HCEC 1CT (cell line): Measurements from ENCODE around the gene PROC.
A peak's percentile ranks its signal among the peaks of the same experiment; 100 is the strongest.

Experiments used
- DNase-seq: peaks from one replicate; pipeline ENCODE4 v3.0.0-alpha.2; 2017

The PROC gene

DNA sequence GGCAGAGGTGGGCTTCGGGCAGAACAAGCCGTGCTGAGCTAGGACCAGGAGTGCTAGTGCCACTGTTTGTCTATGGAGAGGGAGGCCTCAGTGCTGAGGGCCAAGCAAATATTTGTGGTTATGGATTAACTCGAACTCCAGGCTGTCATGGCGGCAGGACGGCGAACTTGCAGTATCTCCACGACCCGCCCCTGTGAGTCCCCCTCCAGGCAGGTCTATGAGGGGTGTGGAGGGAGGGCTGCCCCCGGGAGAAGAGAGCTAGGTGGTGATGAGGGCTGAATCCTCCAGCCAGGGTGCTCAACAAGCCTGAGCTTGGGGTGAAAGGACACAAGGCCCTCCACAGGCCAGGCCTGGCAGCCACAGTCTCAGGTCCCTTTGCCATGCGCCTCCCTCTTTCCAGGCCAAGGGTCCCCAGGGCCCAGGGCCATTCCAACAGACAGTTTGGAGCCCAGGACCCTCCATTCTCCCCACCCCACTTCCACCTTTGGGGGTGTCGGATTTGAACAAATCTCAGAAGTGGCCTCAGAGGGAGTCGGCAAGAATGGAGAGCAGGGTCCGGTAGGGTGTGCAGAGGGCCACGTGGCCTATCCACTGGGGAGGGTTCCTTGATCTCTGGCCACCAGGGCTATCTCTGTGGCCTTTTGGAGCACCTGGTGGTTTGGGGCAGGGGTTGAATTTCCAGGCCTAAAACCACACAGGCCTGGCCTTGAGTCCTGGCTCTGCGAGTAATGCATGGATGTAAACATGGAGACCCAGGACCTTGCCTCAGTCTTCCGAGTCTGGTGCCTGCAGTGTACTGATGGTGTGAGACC, at the start of gene PROC:
PROC (plus strand) TSS at position 128 of the 812 bp plus-strand sequence. CDS start 1,516 bp downstream, outside the sequence.
- no peak for DNase-seq

DNA sequence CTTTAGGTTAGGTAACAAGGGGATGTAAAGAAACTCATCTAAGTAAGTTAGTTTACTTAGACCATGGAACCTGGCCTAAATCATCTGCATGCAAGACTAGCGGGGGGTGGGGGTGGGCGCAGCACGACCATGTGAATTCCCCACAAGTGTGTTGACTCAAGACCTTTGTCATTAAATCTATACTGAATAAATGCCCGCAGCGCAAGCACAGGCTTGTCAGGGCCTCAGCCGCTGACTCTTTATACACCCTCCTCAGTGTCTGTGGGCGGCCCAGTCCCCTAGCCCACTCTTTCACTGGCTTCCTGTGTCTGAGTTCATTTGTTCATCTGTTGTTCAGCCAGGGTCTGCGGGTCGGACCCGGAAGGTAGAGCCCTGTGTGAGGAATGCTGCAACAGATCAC, 48.2 kb upstream of the PROC start:
- DNase-seq, result no peak

DNA sequence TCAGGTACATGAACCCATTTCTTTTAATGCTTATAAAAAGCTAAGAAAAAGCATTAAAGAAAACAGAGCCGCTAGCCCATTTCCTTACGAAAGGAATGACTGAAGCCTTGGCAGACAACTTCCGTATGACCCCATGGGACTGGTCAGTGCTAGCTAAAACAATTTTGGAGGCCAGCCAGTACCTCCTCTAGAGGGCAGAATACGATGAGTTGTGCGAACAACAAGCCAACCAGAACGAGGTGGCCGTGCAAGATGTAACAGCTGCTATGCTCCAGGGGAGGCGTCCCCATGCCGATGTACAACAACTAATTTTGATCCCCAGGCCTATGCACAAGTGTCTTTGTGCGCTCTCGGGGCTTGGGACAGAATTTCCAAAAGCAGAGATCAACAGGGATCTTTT, 47.2 kb upstream of the PROC start:
- no peak for DNase-seq

DNA sequence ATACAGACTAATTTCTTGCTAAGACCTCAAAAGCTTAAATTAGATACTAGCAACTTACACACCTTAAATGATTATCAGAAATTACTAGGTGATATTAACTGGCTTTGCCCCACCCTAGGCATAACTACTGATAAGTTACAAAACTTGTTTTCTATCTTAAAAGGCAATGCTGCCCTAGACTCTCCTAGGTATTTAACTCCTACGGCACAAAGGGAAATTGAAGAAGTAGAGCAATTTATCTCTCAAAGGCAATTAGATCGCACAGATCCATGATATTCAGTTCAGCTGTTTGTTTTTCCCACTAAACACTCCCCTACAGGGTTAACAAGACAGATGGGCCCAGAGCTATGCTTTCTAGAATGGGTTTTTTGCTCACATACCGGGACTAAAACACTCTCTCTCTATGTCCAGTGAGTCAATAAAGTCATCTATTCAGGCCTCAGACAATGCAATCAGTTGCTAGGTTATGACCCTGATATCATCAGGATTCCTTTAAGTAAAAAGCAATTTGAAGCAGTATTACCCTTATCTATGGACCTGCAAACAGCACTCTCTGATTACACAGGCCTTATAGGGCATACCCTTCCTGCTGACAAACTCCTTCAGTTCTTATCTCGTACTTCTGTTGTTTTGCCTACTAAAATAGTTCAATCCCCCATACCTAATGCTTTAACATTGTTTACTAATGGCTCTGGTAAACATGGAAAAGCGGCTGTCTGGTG, 44.7 kb upstream of the PROC start:
- DNase-seq, result no peak

DNA sequence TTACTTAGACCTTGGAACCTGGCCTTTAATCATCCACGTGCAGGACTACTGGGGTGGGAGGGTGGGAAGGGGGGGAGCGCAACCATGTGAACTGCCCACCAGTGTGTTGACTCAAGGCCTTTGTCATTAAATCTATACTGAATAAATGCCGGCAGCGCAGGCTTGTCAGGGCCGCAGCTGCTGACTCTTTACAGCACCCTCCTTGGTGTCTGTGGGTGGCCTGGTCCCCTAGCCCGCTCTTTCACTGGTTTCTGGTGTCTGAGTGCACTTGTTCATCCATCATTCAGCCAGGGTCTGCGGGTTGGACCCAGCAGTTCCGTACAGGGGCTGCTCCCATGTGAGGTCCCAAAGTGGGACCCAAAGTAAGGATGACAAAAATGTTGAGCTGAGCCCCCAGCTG, 42.0 kb upstream of the PROC start:
- no peak for DNase-seq

DNA sequence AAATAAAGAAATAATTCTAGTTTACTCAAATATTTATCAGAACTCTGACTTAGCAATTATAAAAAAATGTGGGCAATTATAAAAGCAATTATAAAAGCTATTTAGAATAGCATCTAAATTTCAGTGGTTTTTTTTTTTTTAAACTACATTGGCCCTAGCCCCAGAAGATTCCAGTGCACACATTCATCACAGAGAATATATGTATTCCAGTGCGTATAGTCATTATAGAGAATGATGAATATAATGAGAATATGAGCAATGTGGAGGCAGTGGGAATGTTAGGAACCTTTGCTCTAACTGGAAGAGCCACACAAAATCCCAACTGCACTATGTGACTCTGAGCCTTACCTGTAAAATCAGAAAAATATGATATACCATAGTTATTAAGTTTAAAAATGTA, 41.0 kb upstream of the PROC start:
- no peak for DNase-seq

DNA sequence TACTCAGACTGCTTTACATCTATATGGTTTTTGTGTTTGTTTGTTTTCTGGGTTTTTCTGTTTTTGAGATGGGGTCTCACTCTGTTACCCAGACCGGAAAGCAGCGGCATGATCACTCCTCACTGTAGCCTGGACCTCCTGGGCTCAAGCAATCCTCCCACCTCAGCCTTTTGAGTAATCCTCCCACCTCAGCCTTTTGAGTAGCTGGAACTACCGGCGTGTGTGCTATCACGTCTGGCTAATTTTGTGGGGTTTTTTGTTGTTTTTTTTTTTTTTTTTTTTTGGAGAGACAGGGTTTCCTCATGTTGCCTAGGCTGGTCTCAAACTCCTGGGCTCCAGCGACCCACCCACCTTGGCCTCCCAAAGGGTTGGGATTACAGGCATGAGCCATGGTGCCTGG, 39.5 kb upstream of the PROC start:
- no peak for DNase-seq

DNA sequence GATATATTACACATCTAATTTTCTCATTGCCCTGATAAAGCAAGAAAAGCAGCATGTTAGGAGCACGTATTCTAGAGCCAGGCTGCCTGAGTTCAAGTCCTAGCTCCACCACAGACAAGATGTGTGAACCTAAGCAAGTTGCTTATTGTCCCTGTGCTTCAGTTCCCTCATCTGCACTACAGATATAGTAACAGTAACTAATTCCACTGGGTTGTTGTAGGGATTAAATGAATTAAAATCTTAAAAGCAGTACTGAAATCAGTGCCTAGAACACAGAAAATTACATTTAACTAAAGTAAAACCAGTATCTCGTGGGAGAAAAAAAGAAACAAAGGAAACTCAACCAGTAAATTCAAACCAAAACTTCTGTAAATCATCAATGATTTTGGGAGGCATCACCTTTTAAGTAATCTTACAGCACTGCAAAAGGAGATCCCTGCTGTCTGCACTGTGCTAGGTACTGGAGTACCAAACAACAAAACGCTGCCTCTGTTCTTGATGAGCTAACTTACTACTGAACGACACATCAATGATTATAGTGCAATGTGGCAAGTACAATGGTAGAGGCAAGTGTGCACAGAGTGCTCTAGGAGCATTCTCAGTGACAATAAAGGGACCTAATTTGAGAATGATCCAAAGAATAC, 38.4 kb upstream of the PROC start:
- no peak for DNase-seq

DNA sequence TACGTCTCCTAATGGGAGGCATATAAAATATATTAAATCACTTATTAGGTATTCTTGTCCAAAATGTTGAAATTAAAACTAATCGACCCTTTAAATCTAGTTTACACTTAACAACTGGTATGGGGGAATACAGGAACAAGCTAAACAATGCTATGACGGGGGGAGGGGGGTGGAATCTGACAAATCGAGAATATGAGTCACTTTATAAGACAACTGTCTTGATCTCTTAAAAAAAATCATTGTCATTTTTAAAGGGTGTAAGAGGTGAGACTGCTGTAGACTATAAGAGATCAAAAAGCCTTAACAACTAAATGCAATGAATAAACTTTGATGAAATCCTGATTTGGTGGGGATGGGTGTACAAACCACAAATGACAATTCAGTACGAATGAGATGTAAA, 36.5 kb upstream of the PROC start:
- DNase-seq, result no peak

DNA sequence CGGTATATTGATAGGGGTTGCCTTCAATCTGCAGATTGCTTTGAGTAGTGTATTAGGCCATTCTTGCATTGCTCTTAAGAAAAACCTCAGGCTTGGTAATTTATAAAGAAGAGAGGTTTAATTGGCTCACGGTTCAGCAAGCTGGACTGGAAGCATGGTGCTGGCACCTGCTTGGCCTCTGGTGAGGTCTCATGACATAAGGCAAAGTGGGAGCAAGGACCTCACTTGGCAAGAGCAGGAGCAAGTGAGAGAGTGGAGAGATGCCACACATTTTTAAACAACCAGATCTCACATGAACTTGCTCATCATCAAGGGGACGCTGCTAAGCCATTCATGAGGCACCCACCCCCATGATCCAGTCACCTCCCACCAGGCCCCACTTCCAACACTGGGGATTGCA, 35.4 kb upstream of the PROC start:
- no peak for DNase-seq

DNA sequence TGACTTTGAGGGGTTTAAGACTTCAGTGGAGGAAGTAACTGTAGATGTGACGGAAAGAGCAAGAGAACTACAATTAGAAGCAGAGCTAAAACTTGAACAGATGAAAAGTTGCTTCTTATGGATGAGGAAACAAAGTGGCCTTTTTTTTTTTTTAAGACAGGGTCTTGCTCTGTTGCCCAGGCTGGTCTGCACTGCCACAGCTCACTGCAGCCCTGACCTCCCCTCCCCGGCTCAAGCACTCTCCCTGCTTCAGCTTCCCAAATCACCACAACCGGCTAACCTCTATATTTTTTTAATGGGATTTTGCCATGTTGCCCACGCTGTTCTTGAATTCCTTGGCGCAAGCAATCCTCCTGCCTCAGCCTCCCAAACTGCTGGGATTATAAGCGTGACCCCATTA, 33.7 kb upstream of the PROC start:
- no peak for DNase-seq

DNA sequence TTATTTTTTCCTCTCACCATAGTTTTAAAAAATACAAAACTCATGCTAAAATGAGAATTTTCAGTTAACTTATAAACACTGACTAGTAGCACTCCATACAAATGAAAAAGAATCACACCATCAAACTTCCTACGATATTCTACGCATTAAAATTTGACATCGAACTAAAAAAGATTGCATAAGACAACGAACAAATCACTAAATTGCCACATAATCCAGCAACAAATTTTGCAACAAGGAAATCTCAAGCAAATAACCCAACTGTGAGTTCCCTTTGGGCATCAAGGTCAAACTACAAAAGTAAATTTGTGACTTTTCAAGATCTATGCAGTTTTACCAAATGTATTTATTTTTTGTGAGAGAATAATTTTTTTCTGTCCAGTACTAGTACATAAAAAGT, 32.0 kb upstream of the PROC start:
- no peak for DNase-seq

DNA sequence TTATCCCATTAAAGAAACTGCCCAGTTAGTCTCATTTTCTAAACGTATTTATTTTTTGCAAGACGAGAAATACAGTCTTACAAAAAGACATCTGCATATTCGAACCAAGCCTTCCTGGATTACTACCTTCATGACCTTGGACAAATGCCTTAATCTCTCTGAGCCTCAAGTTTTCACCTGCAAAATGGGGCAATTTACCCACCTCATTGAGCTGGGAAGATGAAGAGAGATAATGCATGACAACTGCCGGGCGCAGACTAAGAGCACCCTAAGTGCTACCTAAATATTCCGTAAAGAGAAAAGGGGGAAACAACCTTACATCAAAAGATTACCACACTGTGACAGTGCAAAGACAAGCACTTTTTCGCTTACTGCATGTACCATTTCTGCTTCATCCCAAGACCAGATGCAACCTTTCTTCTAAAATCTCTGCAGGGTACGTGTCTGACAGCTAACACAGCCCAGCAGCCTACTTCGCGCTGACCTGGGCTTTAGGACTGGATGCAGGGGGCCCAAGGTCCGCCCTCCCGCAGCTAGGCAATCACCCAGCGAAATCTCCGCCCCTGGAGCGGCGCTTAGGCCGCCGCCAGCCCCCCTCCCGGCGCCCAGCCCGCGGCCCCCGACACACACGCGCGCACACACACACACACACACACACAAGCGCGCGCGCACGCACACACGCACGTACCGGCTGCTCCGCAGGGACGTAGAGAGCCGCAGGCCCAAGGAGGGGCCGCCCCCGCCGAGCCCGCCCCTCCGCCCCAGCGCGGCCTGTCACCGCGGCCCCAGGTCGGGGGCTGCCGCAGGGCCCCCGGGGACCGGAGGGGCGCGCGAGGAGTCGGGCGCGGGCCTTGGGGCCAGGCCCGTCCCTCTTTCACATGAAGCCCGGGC, 31.2 kb upstream of the PROC start:
- peak; percentile 81 for DNase-seq

DNA sequence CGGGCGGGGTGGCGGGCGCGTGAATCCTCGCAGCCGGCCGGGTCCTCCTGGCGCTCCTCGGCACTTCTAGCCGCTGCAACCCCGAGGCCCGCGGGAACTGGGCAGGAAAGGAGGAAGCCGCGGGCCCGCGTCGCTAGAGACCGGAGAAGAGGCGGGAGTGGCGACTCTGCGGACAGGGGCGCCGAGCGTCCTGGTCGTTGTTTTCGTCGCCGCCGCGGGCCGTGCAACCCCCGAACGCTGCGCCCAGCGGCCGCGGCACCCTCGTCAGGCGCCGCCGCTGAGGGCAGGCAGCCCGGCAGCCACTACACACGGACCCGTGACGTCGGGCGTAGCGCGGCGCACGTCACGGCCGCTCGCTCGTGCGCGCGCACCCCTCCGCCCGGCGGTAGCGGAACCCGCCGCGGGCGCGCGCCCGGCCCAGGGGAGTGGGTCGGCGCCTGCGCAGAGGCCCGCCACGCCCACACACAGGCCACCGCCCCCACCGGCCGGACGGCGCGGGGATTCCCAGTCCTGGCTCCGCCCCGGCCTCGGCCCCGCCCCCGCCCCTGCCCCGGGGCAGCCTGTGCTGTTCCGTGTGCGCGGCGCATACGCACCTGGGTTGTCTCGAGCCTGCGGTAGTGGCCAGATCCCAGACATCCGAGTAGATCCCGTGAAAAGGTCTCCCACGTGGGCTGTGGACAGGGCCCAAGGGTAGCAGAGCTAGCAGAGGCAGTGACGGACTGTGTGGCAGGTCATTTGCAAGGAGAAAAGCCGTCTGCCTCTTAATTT, 30.4 kb upstream of the PROC start, which contains the start of gene MAP3K2:
MAP3K2 (minus strand) TSS at position 321 of the 768 bp plus-strand sequence. CDS start 44,846 bp downstream, outside the sequence.
- DNase-seq, result peak; percentile 92

DNA sequence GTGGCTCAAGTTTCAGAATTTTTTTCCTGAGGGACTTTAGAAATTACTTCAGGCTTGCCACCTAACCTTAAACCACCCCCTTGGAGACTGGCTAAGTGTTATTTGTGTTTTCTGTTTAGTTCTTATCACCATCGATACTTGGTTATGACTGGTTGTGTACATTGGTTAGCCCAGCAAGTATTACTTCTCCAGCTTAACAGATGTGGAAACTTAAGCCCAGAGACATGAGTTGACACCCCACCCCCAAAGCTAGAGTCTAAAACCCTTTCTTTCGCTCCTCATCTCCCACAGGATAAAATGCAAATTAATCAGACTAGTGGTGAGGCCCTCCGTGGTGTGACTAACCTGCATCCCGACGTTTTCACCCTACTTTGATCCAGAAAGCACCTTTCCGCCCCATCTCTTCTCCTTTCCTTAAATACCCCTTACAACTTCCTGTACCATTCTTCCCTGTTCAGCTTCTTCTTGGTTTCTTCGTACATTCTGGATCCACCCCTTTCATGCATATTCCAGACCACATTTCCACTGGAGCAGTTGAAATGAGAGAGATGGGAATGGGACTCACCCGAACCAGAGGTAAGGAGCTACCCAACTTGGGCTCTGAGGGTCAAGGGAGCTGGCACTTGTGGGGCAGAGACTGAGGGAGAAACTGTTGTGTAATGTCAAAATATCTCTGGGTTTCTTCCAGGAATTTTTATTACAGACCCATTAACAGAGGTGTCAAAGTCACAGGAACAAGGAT, 29.6 kb upstream of the PROC start:
- peak; percentile 19 for DNase-seq

DNA sequence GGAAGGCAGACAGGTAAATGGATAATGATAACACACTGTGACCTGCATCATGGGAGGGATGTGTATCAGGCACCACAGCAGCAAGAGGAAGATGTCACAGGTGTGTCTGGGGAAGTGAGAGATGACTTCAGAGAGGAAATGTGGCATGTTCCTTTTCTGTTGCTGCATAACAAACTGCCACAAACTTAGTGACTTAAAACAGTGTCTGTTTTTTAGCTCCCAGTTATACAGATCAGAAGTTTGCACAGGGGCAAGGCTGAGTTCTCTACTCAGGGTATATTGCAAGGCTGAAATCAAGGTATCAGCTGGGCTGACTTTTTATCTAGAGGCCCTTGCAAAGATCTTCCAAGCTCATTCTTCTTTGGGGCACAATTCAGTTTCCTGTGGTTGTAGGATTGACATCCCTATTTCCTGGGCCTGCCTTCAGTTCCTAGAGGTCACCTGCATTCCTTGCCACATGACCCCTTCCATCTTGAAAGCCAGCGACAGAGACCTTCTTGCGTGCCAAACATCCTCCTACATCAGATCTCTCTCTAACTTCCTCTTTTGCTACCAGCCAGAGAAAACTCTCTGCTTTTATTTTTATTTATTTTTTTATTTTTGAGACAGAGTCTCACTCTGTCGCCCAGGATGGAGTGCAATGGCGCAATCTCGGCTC, 28.3 kb upstream of the PROC start:
- no peak for DNase-seq

DNA sequence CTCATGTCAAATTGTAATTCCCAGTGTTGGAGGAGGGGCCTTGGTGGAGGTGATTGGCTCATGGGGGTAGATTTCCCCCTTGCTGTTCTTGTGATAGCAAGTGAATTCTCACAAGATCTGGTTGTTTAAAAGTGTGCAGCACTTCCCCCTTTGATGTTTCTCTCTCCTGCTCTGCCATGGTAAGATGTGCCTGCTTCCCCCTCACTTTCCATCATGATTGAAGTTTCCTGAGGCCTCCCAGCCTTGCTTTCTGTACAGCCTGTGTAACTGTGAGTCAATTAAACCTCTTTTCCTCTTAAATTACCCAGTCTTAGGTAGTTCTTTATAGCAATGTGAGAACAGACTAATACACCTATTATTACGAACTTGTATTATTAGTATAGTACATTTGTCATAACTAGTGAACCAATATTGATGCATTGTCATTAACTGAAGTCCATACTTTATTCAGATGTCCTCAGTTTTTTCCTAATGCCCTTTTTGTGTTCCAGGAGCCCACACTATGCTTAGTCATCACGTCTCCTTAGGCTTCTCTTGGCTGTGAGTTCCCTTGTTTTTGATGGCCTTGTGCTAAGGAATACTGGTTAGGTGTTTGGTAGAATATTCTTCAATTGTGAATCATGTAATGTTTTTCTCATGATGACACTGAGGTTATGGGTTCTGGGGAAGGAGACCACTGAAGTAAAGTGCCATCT, 25.9 kb upstream of the PROC start:
- DNase-seq, result no peak

DNA sequence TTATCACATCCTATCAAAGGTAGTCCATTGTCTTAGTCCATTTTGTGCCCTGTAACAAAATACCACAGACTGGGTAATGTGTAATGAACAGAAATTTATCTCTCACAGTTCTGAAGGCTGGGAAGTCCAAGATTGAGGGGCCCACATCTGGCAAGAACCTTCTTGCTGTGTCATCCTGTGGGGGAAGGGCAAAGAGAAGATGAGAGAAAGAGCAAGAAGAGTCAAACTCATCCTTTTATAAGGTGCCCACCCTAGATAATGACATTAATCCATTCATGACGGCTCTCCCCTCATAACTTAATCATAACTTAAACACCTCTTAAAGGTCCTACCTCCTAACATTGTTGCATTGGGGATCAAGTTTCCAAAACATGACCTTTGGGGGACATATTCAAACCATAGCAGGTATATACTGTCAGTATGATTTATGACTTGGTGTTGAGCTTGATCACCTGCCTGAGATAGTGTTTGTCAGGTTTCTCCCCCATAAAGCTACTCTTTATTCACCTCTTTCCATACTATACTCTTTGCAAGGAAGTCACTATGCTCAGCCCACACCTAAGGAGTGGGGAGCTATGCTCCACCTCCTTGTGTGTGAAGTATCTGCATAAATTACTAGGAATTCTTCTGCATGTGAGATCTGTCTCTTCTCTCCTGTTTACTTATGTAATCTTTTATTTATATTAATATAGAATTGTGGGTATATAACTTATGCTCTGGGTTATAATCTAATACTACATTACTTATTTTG, 25.2 kb upstream of the PROC start:
- no peak for DNase-seq

DNA sequence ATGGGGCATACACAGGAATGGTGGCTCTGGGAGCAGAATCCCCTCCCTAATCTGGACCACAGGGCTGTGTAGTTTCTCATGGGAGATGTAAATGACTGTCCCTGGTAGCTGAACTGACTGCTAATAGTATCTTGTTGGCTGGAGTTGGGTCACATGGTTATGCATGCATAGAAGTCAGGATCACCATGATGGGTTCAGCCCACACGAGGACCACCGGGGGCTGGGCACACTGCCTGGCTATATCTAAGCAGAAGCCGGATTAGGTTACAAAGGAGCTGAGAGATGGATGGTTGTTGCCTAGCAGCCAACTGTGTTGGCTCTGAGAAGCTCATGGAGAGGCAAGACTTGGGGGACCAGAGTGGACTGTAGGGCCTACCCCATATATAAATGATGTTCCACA, 23.7 kb upstream of the PROC start:
- no peak for DNase-seq
